HG02642 (cell line): ENCODE data around the gene YPEL5.
"Not testable (repeated sequence)": the region's sequence is repeated elsewhere in the genome, so short reads cannot be mapped to it uniquely, and the experiment has no call there.

Experiments
- ATAC-seq: cut with Tn5 transposase; IDR thresholded peaks from one replicate; pipeline ENCODE4 v1.9.1; 2021; ENCODE audit warnings: mild to moderate bottlenecking; ENCODE audit not compliant: unreplicated experiment, poor library complexity

YPEL5 gene

DNA sequence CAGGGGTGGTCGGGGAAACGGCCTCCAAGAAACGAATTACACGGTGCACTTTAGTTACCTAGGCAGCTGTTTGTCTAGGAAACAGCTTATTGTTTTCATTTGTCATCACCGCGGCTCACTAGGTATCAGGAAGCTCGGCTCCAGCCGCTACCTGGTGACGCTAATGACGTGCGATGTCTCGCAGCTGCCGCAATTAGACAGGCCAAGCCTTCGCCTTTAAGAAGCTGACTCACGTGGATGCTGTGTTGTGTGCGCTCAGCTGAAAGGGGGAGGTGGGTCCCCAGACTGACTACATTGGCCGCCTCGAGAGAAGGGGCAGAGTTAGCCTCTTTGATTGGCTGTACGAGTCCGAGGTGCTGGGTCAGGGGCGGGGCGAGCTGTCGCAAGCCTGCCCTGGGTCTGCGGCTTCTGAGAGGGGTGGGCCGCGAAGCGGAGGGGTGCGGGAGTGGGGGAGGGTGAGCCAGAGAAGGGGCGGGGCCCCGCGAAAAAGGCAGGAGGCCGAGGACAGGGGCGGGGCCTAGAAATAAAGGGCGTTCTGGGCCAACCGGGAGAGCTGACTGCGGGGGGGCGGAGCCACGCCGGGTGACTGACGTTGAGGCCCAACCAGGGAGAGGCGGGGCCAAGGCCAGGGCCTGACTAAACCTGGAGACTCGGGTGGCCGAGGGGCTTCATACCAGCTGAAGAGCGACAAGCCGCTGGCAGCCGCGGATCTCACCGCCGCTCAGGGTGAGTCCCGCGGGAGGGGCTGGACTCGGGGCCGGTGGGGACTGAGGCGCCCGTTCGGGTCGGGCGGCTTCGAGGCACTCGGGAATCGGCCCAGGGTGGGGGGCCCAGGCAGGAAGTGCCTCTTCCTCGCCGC, at the start of gene YPEL5:
Gene YPEL5 (plus strand): TSS at position 671 of the 859 bp plus-strand sequence. CDS start 9,645 bp downstream, outside the sequence.
- peak; percentile 92 for ATAC-seq

DNA sequence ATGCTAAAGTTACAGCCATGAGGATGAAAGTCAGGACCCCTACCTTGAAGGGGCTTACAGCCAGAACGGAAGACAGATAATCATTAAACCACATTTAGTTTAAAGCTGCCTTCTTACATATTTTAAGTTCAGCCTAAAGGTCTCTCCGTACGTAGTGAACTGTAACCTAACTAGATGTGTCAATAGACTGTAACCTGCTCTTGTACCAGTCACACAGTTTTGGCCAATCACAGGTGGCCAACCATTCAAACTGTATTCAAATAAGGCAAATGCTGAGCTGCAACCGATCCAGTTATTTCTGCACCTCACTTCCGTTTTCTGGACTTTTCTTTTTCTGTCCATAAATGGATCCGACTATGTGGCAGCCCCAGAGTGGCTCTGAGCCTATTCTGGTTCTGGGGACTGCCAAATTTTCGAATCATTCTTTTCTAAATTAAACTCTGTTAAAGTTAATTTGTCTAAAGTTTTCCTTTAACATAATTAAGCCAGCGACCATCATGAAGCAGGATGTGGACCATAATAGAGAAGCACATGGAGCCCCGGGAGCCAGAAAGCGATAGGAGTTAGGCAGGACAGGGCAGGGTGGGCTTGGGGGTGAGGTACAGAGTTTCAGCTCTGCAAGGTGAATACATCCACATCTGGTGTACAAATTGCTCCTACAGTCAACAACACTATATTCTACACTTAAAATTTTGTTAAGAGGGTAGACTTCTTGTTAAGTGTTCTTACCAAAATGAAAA, 48.4 kb upstream of the YPEL5 start:
- no peak for ATAC-seq

DNA sequence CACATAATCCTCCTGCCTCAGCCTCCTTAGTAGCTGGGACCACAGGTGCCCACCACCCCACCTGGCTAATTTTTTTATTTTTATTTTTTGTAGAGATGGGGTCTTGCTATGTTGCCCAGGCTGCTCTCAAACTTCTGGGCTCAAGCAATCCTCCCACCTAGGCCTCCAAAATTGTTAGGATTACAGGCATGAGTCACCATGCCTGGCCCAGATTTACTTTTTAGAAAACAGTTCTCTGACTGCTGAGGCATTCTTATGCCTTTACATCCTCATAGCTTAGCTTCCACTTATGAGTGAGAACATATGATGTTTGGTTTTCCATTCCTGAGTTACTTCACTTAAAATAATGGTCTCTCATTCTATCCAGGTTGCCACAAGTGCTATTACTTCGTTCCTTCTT, 47.4 kb upstream of the YPEL5 start:
- not testable (repeated sequence) for ATAC-seq

DNA sequence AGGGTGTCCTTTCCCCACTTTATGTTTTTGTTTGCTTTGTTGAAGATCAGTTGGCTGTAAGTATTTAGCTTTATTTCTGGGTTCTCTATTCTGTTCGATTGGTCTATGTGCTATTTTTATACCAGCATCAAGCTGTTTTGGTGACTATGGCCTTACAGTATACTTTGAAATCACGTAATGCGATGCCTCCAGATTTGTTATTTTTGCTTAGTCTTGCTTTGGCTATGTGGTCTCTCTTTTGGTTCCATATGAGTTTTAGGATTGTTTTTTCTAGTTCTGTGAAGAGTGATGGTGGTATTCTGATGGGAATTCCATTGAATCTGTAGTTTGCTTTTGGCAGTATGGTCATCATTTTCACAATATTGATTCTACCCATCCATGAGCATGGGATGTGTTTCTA, 46.1 kb upstream of the YPEL5 start:
- not testable (repeated sequence) for ATAC-seq

DNA sequence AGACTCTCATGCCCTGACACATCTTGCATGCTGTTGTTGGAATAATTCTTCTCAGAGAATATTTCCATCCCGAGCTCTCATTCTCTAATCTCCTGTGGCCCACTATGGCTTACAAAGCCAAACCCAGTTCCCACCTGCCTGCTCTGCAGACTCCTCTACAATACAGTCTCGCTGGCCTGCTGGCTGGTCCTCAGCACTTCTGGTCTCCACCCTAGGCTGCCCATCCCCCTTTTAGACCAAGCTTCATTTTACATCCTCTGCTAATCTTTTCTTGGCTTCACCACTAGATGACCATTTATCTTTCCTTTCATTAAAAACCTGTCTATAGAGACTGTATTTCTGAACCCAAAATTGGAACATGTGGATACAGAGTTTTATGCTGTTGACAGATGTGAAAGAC, 42.5 kb upstream of the YPEL5 start:
- no peak for ATAC-seq

DNA sequence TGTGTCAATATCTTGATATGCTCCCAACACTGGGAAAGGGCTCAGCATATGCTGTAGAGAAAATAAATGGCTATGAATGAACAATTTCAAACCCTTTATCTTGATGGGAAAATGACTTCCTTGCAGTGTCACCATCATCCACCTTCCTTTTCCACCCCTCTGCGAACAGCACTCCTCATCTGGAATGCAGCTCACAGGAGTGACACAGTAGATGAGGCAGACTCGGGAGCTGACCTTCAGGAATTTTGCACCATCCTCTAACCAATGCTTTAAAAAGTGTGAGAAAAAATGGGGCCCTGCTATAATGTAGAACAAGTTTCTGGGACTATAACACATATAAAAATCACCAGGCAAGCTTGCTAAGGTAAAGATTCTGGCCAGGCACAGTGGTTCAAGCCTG, 41.3 kb upstream of the YPEL5 start:
- ATAC-seq: no peak

DNA sequence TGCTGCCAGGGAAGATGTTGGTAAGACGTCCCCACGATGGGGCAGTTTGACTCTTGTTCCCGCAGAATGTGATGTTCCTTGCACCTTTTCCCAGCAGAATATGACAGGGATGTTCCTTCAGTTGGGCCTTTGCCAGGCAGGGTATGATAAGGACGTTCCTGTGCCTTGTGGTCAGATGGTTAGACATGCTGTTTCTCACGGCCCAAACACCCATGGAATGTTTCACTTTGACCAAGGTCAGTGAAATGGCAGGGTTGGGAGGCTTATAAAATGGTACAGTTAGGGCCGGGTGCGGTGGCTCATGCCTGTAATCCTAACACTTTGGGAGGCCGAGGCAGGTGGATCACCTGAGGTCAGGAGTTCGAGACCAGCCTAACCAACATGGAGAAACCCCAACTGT, 40.3 kb upstream of the YPEL5 start:
- no peak for ATAC-seq

DNA sequence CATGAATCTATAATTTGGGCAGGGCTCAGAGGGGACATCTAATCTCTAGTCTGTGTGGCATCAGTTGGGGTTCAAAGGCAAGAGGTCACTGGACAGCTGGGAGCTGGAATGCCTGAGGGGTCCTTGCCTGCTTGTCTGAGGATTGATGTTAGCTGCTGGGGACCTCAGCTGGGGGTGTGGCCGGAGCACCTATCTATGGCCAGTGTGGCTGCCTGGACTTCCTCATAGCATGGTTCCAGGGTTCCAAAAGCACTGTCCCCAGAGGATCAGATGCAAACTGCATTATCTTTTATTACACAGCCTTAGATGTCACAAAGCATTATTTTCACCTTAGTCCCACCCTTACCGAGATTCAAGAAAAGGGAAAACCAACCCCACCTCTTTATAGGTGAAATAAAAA, 38.6 kb upstream of the YPEL5 start:
- no peak for ATAC-seq

DNA sequence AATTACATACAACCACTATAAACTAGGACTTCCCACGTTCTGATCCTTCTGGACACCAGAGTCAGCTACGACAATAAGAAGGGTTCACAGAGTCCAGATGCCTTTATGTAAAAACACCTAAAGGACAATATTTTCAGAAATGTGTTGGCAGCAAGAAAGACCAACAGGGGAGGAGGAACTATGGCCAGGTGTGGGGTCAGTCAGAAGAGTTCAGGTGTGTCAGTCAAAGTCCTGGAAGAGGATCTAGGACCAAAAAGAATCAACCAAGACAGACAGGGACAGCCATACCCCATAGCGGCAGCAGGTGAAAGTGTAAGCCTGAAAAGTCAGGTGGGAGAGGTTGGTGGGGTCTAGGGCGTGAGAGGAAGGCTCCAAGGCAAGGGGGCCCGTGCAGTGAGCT, 38.0 kb upstream of the YPEL5 start:
- no peak for ATAC-seq

DNA sequence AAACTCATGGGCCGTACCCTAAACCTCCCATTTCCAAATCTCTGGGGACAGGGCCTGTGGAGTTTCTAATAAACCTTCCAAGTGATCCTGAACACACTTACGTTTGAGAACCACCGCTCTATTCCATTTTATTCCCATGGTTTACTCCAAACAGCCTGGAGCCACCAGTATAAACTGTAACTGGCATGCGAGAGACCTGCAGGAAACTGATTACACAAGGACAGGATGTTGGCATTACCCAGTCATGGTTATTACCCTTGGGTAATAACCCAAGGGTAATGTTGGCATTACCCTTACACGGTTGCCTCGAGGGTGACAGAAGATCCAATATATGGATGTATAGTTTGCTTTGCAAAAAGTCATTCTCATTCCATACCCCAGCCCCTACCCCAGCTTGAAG, 37.0 kb upstream of the YPEL5 start:
- no peak for ATAC-seq

DNA sequence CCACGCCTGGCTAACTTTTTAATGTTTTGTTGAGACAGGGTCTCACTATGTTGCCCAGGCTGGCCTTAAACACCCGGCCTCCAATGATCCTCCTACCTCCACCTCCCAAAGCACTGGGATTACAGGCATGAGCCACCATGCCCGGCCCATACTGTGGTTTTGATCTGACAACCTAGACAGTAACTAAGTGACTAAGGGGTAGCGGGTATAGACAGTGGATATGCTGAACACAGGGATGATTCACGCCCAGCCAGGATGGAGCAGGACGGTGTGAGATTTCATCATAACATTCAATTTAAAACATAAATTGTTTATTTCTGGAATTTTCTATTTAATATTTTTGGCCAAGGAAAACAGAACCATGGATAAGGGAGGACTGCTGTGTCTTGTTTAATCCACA, 36.0 kb upstream of the YPEL5 start:
- ATAC-seq: no peak

DNA sequence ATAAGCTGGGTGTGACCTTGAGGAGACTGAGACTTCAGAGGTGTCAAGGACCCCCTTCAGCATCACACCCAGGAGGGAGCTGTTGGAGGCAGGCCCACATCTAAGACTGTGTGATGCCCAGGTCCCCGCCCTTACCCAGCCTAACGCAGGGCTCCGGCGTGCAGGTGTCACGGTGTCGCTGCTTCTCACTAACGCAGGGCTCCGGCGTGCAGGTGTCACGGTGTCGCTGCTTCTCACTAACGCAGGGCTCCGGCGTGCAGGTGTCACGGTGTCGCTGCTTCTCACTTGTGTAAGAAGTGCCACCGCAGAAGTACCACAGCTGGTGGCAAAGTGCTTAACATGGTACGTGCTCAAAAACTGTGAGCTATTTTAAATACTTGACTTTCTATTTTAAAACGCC, 35.6 kb upstream of the YPEL5 start:
- not testable (repeated sequence) for ATAC-seq

DNA sequence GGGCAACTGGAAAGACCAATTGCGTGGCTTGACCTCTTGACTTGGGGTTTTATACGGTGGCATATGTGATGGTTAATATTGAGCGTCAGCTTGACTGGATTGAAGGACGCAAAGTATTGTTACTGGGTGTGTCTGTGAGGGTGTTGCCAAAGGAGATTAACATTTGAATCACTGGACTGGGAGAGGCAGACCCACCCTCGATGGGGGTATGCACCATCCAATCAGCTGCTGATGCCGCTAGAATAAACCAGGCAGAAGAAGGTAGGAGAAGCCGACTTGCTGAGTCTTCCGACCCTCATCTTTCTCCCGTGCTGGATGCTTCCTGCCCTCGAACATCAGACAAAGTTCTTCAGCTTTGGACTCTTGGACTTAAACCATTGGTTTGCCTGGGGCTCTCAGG, 34.2 kb upstream of the YPEL5 start:
- ATAC-seq: no peak

DNA sequence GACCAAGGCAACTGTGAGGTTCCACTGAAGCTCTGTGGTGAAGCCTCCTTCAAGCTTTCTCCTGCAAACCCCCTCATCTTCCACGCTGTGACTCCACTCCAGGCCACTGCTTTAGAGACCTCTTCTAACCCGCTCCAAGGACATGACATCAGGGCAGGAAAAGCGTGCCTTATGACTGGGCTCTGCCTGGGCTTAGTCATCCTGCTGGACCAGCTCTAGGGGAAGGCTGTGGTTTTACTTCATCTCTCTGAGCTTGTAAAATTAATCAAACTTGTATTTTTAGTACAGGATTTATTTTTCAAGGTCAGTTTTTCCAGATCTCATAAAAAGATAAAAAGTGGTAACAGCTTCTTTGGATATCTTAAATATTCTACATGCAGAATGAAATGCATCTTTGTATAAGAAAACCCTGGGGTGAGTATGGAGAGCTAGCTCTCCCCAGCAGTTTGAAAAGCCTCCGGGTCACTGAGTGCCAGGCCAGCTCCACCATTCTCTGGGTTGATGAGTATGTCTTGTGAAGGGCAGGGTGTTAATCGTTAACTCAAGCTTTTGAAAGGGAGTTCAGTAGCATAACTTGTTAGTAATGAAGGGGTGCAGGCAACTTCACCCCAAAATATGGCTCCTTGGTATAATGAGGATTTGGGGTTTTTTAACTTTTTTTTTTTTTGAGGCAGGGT, 33.1 kb upstream of the YPEL5 start:
- no peak for ATAC-seq

DNA sequence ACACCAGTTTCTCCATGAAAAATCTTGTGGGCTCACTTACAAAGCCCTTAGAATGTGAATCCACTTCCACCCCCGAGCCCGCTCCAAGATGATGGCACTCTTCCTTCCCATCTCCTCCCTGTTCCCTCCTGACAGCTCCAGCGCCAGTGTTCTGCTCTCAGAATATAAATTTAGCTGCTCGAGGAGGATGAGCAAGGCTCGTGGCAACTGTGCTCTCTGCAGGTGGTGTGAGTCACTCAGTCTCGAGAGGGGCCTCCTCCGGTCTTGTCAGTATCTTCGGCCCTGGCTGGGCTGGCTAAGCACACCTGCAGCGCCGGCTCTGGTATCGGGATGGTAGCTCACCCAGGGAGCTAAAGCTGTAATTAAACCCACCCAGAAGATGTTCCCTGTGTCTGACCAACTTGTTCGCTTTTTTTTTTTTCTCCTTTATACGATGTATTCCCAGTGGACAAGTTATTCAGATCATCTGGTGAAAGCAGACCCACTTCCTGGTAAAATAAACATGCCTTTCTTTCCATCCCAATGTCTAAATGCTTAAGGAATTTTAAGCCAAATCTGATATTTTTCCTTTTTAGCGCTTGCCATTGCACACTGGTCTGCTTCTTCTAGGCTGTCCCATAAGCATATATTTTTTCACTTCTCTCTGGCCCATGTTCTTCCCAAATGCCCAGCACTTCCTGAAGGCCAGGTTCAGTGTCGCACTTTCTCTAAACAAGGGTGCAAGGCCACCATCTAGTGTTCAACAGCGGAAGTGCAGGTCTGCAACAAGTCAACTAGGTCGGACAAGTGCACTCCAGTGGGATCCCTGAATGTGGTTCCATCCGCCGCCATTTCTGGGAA, 31.4 kb upstream of the YPEL5 start:
- no peak for ATAC-seq

DNA sequence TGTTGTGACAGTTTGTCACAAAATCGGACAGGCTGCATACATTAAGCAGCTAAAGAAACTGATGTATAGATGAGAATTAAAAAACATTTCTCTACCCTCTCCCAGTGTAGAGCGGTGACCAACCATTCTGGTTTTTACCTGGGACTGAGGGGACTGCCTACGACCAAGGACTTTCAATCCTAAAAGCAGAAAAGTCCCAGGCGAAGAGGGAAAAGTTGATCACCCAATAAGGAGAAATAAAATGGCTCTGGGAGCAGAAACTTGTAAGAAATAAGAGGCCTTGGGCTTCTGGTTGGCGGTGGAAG, 30.9 kb upstream of the YPEL5 start:
- ATAC-seq: no peak

DNA sequence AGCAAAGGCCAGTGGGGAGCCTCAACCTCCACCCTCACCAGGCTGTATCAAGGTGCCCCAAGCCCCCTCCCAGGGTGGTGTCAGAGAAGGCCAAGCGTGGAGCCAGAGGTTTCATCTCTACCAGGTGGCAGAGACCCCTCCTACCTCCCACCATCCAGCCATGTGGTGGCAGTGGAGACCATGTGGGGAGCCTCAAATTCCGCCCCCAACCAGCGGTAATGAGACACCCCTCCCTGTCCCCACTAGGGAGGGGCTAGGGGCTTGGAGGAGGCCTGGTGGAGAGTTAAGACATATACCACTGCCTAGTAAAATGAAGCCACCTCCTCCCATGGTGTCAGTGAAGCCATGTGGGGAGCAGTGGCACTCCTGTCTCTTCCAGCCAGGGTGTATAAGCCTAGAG, 24.4 kb upstream of the YPEL5 start:
- ATAC-seq: no peak

DNA sequence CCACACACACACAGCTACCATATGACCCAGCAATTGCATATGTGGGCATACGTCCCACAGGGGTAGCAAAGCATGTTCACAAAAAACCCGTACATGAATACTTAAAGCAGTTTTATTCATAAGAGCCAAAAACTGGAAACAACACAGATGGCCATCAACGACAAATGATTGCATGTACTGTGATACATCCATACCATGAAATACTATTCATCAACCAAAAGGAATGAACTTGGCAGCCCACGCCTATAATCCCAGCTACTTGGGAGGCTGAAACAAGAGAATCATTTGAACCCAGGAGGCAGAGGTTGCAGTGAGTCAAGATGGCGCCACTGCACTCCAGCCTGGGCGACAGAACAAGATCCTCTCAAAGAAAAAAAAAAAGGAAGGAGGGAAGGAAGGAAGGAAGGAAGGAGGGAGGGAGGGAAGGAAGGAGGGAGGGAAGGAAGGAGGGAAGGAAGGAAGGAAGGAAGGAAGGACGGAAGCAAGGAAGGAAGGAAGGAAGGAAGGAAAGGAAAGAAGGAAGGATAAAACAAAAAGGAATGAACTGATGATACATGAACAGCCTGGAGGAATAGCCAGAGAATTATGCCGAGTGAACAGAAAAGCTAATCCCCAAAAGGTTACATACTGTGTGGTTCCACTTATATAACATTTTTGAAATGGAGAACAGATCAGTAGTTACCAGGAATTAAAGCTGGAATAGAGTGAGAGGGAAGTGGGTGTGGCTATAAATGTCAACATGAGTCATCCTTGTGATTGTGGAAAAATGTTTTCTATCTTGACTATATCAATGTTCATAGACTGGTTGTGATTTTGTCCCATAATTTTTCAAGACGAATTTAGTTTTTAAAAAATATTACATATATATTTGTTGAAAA, 19.6 kb upstream of the YPEL5 start:
- no peak for ATAC-seq

DNA sequence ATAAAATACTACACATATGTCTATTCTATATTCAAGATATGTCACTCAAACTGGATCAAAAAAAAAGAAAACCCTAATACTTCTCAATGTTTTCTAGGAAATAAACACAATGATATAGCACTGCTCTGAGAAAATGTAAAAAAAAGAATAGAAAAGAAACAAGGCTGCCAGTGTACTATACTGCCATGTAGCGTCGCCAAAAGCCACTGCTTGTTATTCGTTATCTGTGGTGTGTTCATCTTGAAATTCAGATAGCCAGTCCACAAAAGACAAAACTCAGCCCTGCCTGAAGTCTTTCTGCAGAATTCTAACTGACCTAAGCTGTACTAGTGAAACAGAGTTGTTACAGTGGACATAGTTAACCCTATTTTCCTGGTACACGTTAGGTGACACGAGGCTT, 12.2 kb upstream of the YPEL5 start:
- ATAC-seq: no peak

DNA sequence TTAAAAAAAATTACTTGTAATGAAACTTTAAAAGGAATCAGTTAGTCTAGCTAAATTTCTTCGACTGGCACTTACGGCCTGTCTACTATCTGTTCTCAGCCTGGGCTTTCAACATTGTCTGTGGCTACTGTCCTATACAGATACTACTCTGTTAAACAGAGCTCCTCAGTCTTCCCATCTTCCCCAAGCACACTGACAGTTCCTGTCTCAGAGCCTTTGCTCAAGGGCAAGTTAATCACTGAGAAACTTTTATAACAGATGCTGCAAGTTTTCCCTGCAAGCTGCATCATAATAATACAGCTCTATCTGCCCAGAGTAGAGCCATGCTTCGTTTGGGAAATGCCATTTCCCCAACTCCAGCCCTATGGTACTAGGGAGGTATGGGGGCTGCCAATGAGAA, 11.3 kb upstream of the YPEL5 start:
- ATAC-seq: no peak
